GM23338 (cell line): Measurements from ENCODE around the gene MYOCD. TPM values are rescaled to one million over a fixed set of nuclear protein-coding genes. Genes with fewer than 3 reads are reported as not detected.

Experiments used
- ATAC-seq: fragments of 200-7000 bp; cut with Tn5 transposase; 3 replicates; pipeline ENCODE4 v1.9.1; 2020
- DNase-seq: peaks from one replicate; pipeline ENCODE4 v3.0.0-alpha.2; 2015; ENCODE audit warnings: low spot score
- H2AFZ ChIP-seq: fragments of 200-600 bp; sonication (generic); 2 replicates; pipeline ENCODE4 v1.8.0; 2016; ENCODE audit warnings: antibody characterized with exemption, mild to moderate bottlenecking, moderate library complexity
- H3F3A ChIP-seq: fragments of 200-600 bp; sonication (generic); replicated peaks from 2 replicates; pipeline ENCODE4 v1.8.0; 2017; ENCODE audit warnings: antibody characterized with exemption, mixed run types, low read depth
- H3K27ac ChIP-seq: fragments of 200-600 bp; sonication (generic); 2 replicates; pipeline ENCODE4 v1.6.1; 2016; ENCODE audit warnings: low read depth
- H3K27me3 ChIP-seq: fragments of 200-600 bp; sonication (generic); 2 replicates; pipeline ENCODE4 v1.8.0; 2016; ENCODE audit warnings: mild to moderate bottlenecking, mixed run types, moderate library complexity; ENCODE audit not compliant: insufficient read depth
- H3K36me3 ChIP-seq: fragments of 200-600 bp; sonication (generic); 2 replicates; pipeline ENCODE4 v1.8.0; 2016; ENCODE audit warnings: mild to moderate bottlenecking; ENCODE audit not compliant: insufficient read depth
- H3K4me1 ChIP-seq: fragments of 200-600 bp; sonication (generic); 2 replicates; pipeline ENCODE4 v1.8.0; 2016; ENCODE audit warnings: mild to moderate bottlenecking, moderate library complexity; ENCODE audit not compliant: insufficient read depth
- H3K4me2 ChIP-seq: fragments of 200-600 bp; sonication (generic); 2 replicates; pipeline ENCODE4 v1.7.1; 2017; ENCODE audit warnings: mixed run types
- H3K4me3 ChIP-seq: fragments of 200-600 bp; sonication (generic); 2 replicates; pipeline ENCODE4 v1.6.1; 2016; ENCODE audit warnings: mixed run types
- H3K79me2 ChIP-seq: fragments of 200-600 bp; sonication (generic); replicated peaks from 2 replicates; pipeline ENCODE4 v1.8.0; 2017; ENCODE audit warnings: mild to moderate bottlenecking; ENCODE audit not compliant: insufficient read depth
- H3K9me2 ChIP-seq: fragments of 200-600 bp; sonication (generic); 2 replicates; pipeline ENCODE4 v1.8.0; 2017; ENCODE audit not compliant: insufficient read depth
- H4K20me1 ChIP-seq: fragments of 200-600 bp; sonication (generic); replicated peaks from 2 replicates; pipeline ENCODE4 v1.8.0; 2017; ENCODE audit warnings: mild to moderate bottlenecking; ENCODE audit not compliant: insufficient read depth
- H3K27ac Mint-ChIP-seq: 2 replicates; pipeline ENCODE4 v1.8.0; 2020; ENCODE audit warnings: inconsistent platforms, mild to moderate bottlenecking, moderate library complexity, mixed read lengths
- H3K27me3 Mint-ChIP-seq: 3 replicates; pipeline ENCODE4 v1.8.0; 2022; ENCODE audit warnings: low read depth, mild to moderate bottlenecking, moderate library complexity, mixed read lengths, inconsistent platforms; ENCODE audit not compliant: insufficient read depth, poor library complexity
- H3K36me3 Mint-ChIP-seq: 3 replicates; pipeline ENCODE4 v1.8.0; 2021; ENCODE audit warnings: low read depth, mild to moderate bottlenecking, inconsistent platforms, moderate library complexity, mixed read lengths
- H3K4me1 Mint-ChIP-seq: 3 replicates; pipeline ENCODE4 v1.8.0; 2020; ENCODE audit warnings: mild to moderate bottlenecking, inconsistent platforms, mixed read lengths
- H3K4me3 Mint-ChIP-seq: 3 replicates; pipeline ENCODE4 v1.8.0; 2021; ENCODE audit warnings: moderate library complexity, mild to moderate bottlenecking, inconsistent platforms, mixed read lengths
- H3K9me3 Mint-ChIP-seq: 3 replicates; pipeline ENCODE4 v1.8.0; 2020; ENCODE audit warnings: moderate library complexity, mild to moderate bottlenecking, inconsistent platforms, mixed read lengths
- CREB1 ChIP-seq: fragments of 250-450 bp; sonication (Bioruptor Pico); IDR thresholded peaks from 2 replicates; pipeline ENCODE4 v1.5.0; 2020; ENCODE audit warnings: low read depth, mild to moderate bottlenecking, moderate library complexity
- EZH2 ChIP-seq: fragments of 200-600 bp; sonication (generic); IDR thresholded peaks from one replicate; pipeline ENCODE4 v1.8.0; 2017; ENCODE audit warnings: antibody characterized with exemption, mild to moderate bottlenecking, low read depth; ENCODE audit not compliant: unreplicated experiment
- EZH2phosphoT487 ChIP-seq: fragments of 200-600 bp; sonication (generic); IDR thresholded peaks from one replicate; pipeline ENCODE4 v1.8.1; 2018; ENCODE audit warnings: antibody characterized with exemption; ENCODE audit not compliant: unreplicated experiment
- JUNB ChIP-seq: IDR thresholded peaks from one replicate; pipeline ENCODE4 v1.6.1; 2016; ENCODE audit warnings: antibody characterized with exemption; ENCODE audit not compliant: unreplicated experiment
- NANOG ChIP-seq: IDR thresholded peaks from 2 replicates; pipeline ENCODE4 v1.6.1; 2016; ENCODE audit warnings: antibody characterized with exemption, borderline replicate concordance
- STAT1 ChIP-seq: IDR thresholded peaks from one replicate; pipeline ENCODE4 v1.6.1; 2016; ENCODE audit warnings: antibody characterized with exemption; ENCODE audit not compliant: unreplicated experiment
- ZNF114 ChIP-seq: fragments of 250-450 bp; sonication (Bioruptor Pico); IDR thresholded peaks from 2 replicates; pipeline ENCODE4 v1.5.0; 2020; ENCODE audit warnings: mild to moderate bottlenecking, moderate library complexity
- ZNF331 ChIP-seq: fragments of 250-450 bp; sonication (Bioruptor Pico); IDR thresholded peaks from 2 replicates; pipeline ENCODE4 v1.5.0; 2020; ENCODE audit warnings: low read depth, mild to moderate bottlenecking, moderate library complexity
- polyA plus RNA-seq: library from polyadenylated mRNA; unstranded; fragments of >200 nt; fragmentation: Nextera tagmentation; extraction: Ambion mirVana; gene quantifications from 2 replicates; pipeline ENCODE4 v1.2.1, GENCODE V29; 2016
- total RNA-seq: library from RNA; depleted of rRNA; stranded (reverse); fragments of >200 nt; shearing (Covaris generic); gene quantifications from 2 replicates; pipeline ENCODE4 v1.2.3, GENCODE V29; 2014
- TF ChIP-seq, protein P1 (sequence below): IDR thresholded peaks from one replicate; pipeline ENCODE4 v1.6.1; 2018; ENCODE audit warnings: antibody characterized with exemption; ENCODE audit not compliant: unreplicated experiment
- TF ChIP-seq, protein P2 (sequence below), 2 experiments: fragments of 200-600 bp in 1 of 2; sonication (generic) in 1 of 2; conservative IDR thresholded peaks; 2 replicates each; pipeline versions ENCODE4 v1.5.1 to v1.6.1; 2016 to 2017; ENCODE audit warnings: antibody characterized with exemption in 2 of 2, low read depth in 2 of 2, mild to moderate bottlenecking in 2 of 2, moderate library complexity in 1 of 2
- TF ChIP-seq, protein P3 (sequence below): fragments of 250-450 bp; sonication (Bioruptor Pico); IDR thresholded peaks from 2 replicates; pipeline ENCODE4 v1.5.0; 2020; ENCODE audit warnings: mild to moderate bottlenecking, moderate library complexity
- TF ChIP-seq, protein P4 (sequence below): IDR thresholded peaks from 2 replicates; pipeline ENCODE4 v1.6.1; 2016; ENCODE audit warnings: antibody characterized with exemption

The MYOCD gene
- total and polyA plus RNA-seq, 2 experiments from 2014 or later: 0.80 to 2.4 TPM

DNA sequence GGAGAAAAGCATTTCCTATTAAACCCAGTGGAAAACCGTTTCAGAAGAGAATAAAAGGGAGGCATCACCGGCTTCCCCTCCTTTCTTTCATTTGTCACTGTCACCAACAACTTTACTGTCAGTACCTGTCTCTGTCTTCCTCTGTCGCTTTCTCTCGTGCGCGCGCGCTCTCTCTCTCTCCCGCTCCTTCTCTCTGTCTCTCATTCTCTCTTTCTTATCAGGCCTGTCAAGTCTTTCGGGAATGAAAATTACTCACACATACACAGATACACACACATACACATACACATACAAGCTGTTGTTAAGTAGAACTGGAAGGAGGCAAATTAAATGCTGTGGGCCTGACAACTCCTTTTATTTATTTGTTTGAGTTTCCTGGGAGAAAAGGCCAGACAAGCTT is 17.6 kb downstream of the MYOCD start:
- Mint-ChIP-seq H3K4me1 (no peaks in the 10 kb centered on the region), H3K9me3 (no peaks in the 10 kb centered on the region), H3K4me3 (no peak overlapping the region), H3K36me3 (no peaks in the 10 kb centered on the region), H3K27me3 (peaks cover under 1% of the 10 kb centered on the region), H3K27ac (no peak overlapping the region)
- Histone ChIP-seq H3K4me1 (no peaks in the 10 kb centered on the region), H2AFZ (no peak overlapping the region; the same call in 1 of the 2 replicates), H3K4me2 (no peak overlapping the region), H3K9me2 (no peaks in the 10 kb centered on the region), H3F3A (no peaks in the 10 kb centered on the region), H3K36me3 (no peaks in the 10 kb centered on the region), H4K20me1 (no peaks in the 10 kb centered on the region), H3K27me3 (no peaks in the 10 kb centered on the region), H3K4me3 (no peak overlapping the region), H3K27ac (no peak overlapping the region), H3K79me2 (no peaks in the 10 kb centered on the region)
- ATAC-seq: no peak
- TF ChIP-seq, protein P1, sequence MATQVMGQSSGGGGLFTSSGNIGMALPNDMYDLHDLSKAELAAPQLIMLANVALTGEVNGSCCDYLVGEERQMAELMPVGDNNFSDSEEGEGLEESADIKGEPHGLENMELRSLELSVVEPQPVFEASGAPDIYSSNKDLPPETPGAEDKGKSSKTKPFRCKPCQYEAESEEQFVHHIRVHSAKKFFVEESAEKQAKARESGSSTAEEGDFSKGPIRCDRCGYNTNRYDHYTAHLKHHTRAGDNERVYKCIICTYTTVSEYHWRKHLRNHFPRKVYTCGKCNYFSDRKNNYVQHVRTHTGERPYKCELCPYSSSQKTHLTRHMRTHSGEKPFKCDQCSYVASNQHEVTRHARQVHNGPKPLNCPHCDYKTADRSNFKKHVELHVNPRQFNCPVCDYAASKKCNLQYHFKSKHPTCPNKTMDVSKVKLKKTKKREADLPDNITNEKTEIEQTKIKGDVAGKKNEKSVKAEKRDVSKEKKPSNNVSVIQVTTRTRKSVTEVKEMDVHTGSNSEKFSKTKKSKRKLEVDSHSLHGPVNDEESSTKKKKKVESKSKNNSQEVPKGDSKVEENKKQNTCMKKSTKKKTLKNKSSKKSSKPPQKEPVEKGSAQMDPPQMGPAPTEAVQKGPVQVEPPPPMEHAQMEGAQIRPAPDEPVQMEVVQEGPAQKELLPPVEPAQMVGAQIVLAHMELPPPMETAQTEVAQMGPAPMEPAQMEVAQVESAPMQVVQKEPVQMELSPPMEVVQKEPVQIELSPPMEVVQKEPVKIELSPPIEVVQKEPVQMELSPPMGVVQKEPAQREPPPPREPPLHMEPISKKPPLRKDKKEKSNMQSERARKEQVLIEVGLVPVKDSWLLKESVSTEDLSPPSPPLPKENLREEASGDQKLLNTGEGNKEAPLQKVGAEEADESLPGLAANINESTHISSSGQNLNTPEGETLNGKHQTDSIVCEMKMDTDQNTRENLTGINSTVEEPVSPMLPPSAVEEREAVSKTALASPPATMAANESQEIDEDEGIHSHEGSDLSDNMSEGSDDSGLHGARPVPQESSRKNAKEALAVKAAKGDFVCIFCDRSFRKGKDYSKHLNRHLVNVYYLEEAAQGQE: no peak
- TF ChIP-seq JUNB: no peak
- no peak for TF ChIP-seq EZH2
- TF ChIP-seq, protein P2, sequence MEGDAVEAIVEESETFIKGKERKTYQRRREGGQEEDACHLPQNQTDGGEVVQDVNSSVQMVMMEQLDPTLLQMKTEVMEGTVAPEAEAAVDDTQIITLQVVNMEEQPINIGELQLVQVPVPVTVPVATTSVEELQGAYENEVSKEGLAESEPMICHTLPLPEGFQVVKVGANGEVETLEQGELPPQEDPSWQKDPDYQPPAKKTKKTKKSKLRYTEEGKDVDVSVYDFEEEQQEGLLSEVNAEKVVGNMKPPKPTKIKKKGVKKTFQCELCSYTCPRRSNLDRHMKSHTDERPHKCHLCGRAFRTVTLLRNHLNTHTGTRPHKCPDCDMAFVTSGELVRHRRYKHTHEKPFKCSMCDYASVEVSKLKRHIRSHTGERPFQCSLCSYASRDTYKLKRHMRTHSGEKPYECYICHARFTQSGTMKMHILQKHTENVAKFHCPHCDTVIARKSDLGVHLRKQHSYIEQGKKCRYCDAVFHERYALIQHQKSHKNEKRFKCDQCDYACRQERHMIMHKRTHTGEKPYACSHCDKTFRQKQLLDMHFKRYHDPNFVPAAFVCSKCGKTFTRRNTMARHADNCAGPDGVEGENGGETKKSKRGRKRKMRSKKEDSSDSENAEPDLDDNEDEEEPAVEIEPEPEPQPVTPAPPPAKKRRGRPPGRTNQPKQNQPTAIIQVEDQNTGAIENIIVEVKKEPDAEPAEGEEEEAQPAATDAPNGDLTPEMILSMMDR (conservative IDR thresholded peaks at IDR 0.05; ENCODE audit: low read depth in 2 of 2): no peak
- TF ChIP-seq, protein P3, sequence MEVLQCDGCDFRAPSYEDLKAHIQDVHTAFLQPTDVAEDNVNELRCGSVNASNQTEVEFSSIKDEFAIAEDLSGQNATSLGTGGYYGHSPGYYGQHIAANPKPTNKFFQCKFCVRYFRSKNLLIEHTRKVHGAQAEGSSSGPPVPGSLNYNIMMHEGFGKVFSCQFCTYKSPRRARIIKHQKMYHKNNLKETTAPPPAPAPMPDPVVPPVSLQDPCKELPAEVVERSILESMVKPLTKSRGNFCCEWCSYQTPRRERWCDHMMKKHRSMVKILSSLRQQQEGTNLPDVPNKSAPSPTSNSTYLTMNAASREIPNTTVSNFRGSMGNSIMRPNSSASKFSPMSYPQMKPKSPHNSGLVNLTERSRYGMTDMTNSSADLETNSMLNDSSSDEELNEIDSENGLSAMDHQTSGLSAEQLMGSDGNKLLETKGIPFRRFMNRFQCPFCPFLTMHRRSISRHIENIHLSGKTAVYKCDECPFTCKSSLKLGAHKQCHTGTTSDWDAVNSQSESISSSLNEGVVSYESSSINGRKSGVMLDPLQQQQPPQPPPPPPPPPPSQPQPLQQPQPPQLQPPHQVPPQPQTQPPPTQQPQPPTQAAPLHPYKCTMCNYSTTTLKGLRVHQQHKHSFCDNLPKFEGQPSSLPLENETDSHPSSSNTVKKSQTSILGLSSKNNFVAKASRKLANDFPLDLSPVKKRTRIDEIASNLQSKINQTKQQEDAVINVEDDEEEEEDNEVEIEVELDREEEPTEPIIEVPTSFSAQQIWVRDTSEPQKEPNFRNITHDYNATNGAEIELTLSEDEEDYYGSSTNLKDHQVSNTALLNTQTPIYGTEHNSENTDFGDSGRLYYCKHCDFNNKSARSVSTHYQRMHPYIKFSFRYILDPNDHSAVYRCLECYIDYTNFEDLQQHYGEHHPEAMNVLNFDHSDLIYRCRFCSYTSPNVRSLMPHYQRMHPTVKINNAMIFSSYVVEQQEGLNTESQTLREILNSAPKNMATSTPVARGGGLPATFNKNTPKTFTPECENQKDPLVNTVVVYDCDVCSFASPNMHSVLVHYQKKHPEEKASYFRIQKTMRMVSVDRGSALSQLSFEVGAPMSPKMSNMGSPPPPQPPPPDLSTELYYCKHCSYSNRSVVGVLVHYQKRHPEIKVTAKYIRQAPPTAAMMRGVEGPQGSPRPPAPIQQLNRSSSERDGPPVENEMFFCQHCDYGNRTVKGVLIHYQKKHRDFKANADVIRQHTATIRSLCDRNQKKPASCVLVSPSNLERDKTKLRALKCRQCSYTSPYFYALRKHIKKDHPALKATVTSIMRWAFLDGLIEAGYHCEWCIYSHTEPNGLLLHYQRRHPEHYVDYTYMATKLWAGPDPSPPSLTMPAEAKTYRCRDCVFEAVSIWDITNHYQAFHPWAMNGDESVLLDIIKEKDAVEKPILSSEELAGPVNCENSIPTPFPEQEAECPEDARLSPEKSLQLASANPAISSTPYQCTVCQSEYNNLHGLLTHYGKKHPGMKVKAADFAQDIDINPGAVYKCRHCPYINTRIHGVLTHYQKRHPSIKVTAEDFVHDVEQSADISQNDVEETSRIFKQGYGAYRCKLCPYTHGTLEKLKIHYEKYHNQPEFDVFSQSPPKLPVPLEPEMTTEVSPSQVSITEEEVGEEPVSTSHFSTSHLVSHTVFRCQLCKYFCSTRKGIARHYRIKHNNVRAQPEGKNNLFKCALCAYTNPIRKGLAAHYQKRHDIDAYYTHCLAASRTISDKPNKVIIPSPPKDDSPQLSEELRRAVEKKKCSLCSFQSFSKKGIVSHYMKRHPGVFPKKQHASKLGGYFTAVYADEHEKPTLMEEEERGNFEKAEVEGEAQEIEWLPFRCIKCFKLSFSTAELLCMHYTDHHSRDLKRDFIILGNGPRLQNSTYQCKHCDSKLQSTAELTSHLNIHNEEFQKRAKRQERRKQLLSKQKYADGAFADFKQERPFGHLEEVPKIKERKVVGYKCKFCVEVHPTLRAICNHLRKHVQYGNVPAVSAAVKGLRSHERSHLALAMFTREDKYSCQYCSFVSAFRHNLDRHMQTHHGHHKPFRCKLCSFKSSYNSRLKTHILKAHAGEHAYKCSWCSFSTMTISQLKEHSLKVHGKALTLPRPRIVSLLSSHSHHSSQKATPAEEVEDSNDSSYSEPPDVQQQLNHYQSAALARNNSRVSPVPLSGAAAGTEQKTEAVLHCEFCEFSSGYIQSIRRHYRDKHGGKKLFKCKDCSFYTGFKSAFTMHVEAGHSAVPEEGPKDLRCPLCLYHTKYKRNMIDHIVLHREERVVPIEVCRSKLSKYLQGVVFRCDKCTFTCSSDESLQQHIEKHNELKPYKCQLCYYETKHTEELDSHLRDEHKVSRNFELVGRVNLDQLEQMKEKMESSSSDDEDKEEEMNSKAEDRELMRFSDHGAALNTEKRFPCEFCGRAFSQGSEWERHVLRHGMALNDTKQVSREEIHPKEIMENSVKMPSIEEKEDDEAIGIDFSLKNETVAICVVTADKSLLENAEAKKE (CRISPR knock-in tag): no peak
- TF ChIP-seq, protein P4, sequence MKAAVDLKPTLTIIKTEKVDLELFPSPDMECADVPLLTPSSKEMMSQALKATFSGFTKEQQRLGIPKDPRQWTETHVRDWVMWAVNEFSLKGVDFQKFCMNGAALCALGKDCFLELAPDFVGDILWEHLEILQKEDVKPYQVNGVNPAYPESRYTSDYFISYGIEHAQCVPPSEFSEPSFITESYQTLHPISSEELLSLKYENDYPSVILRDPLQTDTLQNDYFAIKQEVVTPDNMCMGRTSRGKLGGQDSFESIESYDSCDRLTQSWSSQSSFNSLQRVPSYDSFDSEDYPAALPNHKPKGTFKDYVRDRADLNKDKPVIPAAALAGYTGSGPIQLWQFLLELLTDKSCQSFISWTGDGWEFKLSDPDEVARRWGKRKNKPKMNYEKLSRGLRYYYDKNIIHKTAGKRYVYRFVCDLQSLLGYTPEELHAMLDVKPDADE: no peak
- no peak for TF ChIP-seq NANOG
- no peak for TF ChIP-seq CREB1 (CRISPR knock-in tag)
- TF ChIP-seq STAT1: no peak
- TF ChIP-seq ZNF331 (CRISPR knock-in tag): no peak
- TF ChIP-seq EZH2phosphoT487: no peak
- no peak for TF ChIP-seq ZNF114
- DNase-seq: no peak
